HCT116 (cell line): Measurements from ENCODE around the gene CYP4A22. TPM values are rescaled to one million over a fixed set of nuclear protein-coding genes. Genes with fewer than 3 reads are reported as not detected.

Experiments
- ATAC-seq: fragments of 200-7000 bp; cut with Tn5 transposase; 2 replicates; pipeline ENCODE4 v1.9.1; 2020; ENCODE audit warnings: mild to moderate bottlenecking, moderate library complexity
- BruUV-seq: library from RNA; stranded (reverse); fragments of 400-500 nt; replicated peaks from 2 replicates; lab custom pipeline; 2021; lab: Mats Ljungman, UMichigan
- CTCF ChIA-PET: fragments of 300-600 bp; sonication (Branson Sonifier 250); formaldehyde crosslinking; loops from one replicate; lab custom pipeline; 2021; ENCODE audit warnings: antibody characterized with exemption; lab: Charles Lee
- POLR2A ChIA-PET: fragments of 300-600, 350-600 bp; sonication (Branson Sonifier 250); formaldehyde crosslinking; loops from one replicate; lab custom pipeline; 2021; ENCODE audit warnings: antibody characterized with exemption; lab: Charles Lee
- RAD21 ChIA-PET, 2 experiments: fragments of 300-600 bp; sonication (Branson Sonifier 250); formaldehyde crosslinking; loops; one replicate each; lab custom pipeline; 2023; ENCODE audit warnings: low total read pairs in 2 of 2; ENCODE audit not compliant: uncharacterized antibody in 2 of 2, unreplicated experiment in 2 of 2, low non-redundant PET in 1 of 2; lab: Charles Lee
- DNase-seq: peaks from one replicate; pipeline ENCODE4 v3.0.0-alpha.2; 2010; ENCODE audit warnings: low read depth, low spot score
- H2AFZ ChIP-seq: fragments of 200-600 bp; shearing (Covaris generic), sonication (generic); 2 replicates; pipeline ENCODE4 v1.6.1; 2017; ENCODE audit warnings: low read depth, mixed run types, mixed read lengths, antibody characterized with exemption, low read length; ENCODE audit not compliant: poor library complexity, severe bottlenecking
- H3K27ac ChIP-seq: 2 replicates; pipeline ENCODE4 v1.5.1; 2012; ENCODE audit warnings: low read depth, low read length
- H3K27me3 ChIP-seq: fragments of 200-600 bp; sonication (generic); 2 replicates; pipeline ENCODE4 v1.6.1; 2016; ENCODE audit warnings: mixed run types, low read length, mixed read lengths; ENCODE audit not compliant: insufficient read depth
- H3K36me3 ChIP-seq, 2 experiments: fragments of 200-500 bp in 1 of 2; fragments of 200-600 bp in 1 of 2; sonication (Bioruptor generic) in 1 of 2; sonication (generic) in 1 of 2; 2 replicates each; pipeline versions ENCODE4 v1.5.1 to v1.6.1; 2014 to 2016; ENCODE audit warnings: low read length in 2 of 2, inconsistent platforms in 1 of 2, mixed read lengths in 1 of 2, mixed run types in 1 of 2; ENCODE audit not compliant: insufficient read depth in 2 of 2, control insufficient read depth in 1 of 2
- H3K4me1 ChIP-seq, 2 experiments: fragments of 200-600 bp in 1 of 2; sonication (generic) in 1 of 2; 2 replicates each; pipeline versions ENCODE4 v1.5.1 to v1.6.1; 2012 to 2017; ENCODE audit warnings: low read length in 2 of 2, inconsistent platforms in 1 of 2, mild to moderate bottlenecking in 1 of 2, mixed read lengths in 1 of 2, mixed run types in 1 of 2, moderate library complexity in 1 of 2; ENCODE audit not compliant: insufficient read depth in 2 of 2, control insufficient read depth in 1 of 2
- H3K4me2 ChIP-seq: fragments of 200-600 bp; sonication (generic); 2 replicates; pipeline ENCODE4 v1.6.1; 2017; ENCODE audit warnings: mixed run types, low read length, mixed read lengths
- H3K4me3 ChIP-seq, 2 experiments: fragments of 200-600 bp in 1 of 2; sonication (generic) in 1 of 2; replicated peaks in 1 of 2; 2 replicates each; pipeline ENCODE4 v1.5.1; 2011 to 2016; ENCODE audit warnings: low read length in 2 of 2, control low read depth in 1 of 2, low read depth in 1 of 2, mild to moderate bottlenecking in 1 of 2, mixed read lengths in 1 of 2, mixed run types in 1 of 2
- H3K79me2 ChIP-seq: fragments of 200-600 bp; sonication (generic); 2 replicates; pipeline ENCODE4 v1.6.1; 2017; ENCODE audit warnings: mild to moderate bottlenecking, mixed run types, low read length, moderate library complexity, mixed read lengths; ENCODE audit not compliant: insufficient read depth
- H3K9ac ChIP-seq: fragments of 200-600 bp; sonication (generic); 2 replicates; pipeline ENCODE4 v1.6.1; 2016; ENCODE audit warnings: low read length, mixed read lengths
- H3K9me2 ChIP-seq: fragments of 200-600 bp; sonication (generic), shearing (Covaris generic); 2 replicates; pipeline ENCODE4 v1.6.1; 2017; ENCODE audit warnings: mixed run types, mild to moderate bottlenecking, moderate library complexity; ENCODE audit not compliant: insufficient read depth
- H3K9me3 ChIP-seq, 2 experiments: fragments of 200-500 bp in 1 of 2; fragments of 200-600 bp in 1 of 2; sonication (Bioruptor generic) in 1 of 2; sonication (generic) in 1 of 2; 2 replicates each; pipeline ENCODE4 v1.6.1; 2014 to 2017; ENCODE audit warnings: low read length in 2 of 2, mixed read lengths in 2 of 2, inconsistent platforms in 1 of 2, low read depth in 1 of 2, mild to moderate bottlenecking in 1 of 2, mixed run types in 1 of 2, moderate library complexity in 1 of 2; ENCODE audit not compliant: control insufficient read depth in 1 of 2, insufficient read depth in 1 of 2
- H4K20me1 ChIP-seq: fragments of 200-600 bp; sonication (generic), shearing (Covaris generic); 2 replicates; pipeline ENCODE4 v1.6.1; 2017; ENCODE audit warnings: mixed run types, mild to moderate bottlenecking, moderate library complexity; ENCODE audit not compliant: insufficient read depth
- CBX3 ChIP-seq: IDR thresholded peaks from 2 replicates; pipeline ENCODE4 v1.6.1; 2012; ENCODE audit warnings: low read depth
- EGR1 ChIP-seq: IDR thresholded peaks from 2 replicates; pipeline ENCODE4 v1.6.1; 2012; ENCODE audit warnings: low read depth
- ELF1 ChIP-seq: IDR thresholded peaks from 2 replicates; pipeline ENCODE4 v1.6.1; 2012; ENCODE audit warnings: low read depth, borderline replicate concordance
- EZH2 ChIP-seq: fragments of 200-600 bp; sonication (generic); IDR thresholded peaks from 2 replicates; pipeline ENCODE4 v1.6.1; 2017; ENCODE audit warnings: antibody characterized with exemption, mixed run types
- EZH2phosphoT487 ChIP-seq: fragments of 200-600 bp; IDR thresholded peaks from 2 replicates; pipeline ENCODE4 v1.6.1; 2018; ENCODE audit warnings: antibody characterized with exemption, borderline replicate concordance
- FOSL1 ChIP-seq: IDR thresholded peaks from 2 replicates; pipeline ENCODE4 v1.6.1; 2012; ENCODE audit warnings: low read depth
- POLR2AphosphoS5 ChIP-seq: IDR thresholded peaks from 2 replicates; pipeline ENCODE4 v1.6.1; 2011; ENCODE audit warnings: mild to moderate bottlenecking, low read depth, low read length, moderate library complexity
- RAD21 ChIP-seq: IDR thresholded peaks from 2 replicates; pipeline ENCODE4 v1.6.1; 2012; ENCODE audit warnings: low read depth, mild to moderate bottlenecking
- SRF ChIP-seq: IDR thresholded peaks from 2 replicates; pipeline ENCODE4 v1.6.1; 2012; ENCODE audit warnings: low read depth
- ZFX ChIP-seq: fragments of 450-650 bp; IDR thresholded peaks from 2 replicates; pipeline ENCODE4 v1.6.1; 2017
- intact Hi-C: fragments of 100-400 bp; cut with micrococcal nuclease; formaldehyde crosslinking; loops from 2 replicates; pipeline ENCODE4 v1.10.0; 2022
- total RNA-seq: library from RNA; stranded (reverse); gene quantifications from one replicate; pipeline ENCODE4 v1.2.1, GENCODE V29; 2021; ENCODE audit not compliant: unreplicated experiment
- TF ChIP-seq, protein P1 (sequence below): IDR thresholded peaks from 2 replicates; pipeline ENCODE4 v1.6.1; 2011; ENCODE audit warnings: mild to moderate bottlenecking, low read length, moderate library complexity; ENCODE audit not compliant: insufficient replicate concordance; ENCODE audit errors: extremely low read depth
- TF ChIP-seq, protein P2 (sequence below): IDR thresholded peaks from 2 replicates; pipeline ENCODE4 v1.6.1; 2012

CYP4A22 gene
- total RNA-seq, 1 experiment from 2014 or later, result not detected

DNA sequence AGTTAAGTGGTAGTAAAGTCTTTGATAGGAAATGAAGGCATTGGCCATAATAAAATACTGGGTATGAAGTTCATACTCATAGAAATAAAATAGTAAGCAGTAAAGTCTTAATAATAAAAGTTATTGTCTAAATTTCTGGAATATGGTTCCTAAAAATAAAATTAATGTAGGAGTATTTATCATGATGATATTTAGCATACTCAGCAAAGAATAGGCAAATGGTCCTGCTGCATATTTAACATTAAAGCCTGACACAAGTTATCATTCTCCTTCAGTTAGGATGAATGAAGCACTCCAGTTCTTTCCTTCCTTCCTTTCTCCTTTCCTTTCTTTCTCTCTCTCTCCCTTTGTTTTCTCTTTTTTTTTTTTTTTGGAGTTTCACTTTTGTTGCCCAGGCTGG is 27.3 kb downstream of the CYP4A22 start:
- no peak overlapping the region for H3K4me3 ChIP-seq
- H3K79me2 ChIP-seq, result no peaks in the 10 kb centered on the region
- no peaks in the 10 kb centered on the region for H3K27me3 ChIP-seq
- no peak for ATAC-seq
- no peaks in the 10 kb centered on the region for H3K4me1 ChIP-seq
- RAD21 ChIA-PET, result no interaction called here
- no peaks in the 10 kb centered on the region for H4K20me1 ChIP-seq
- intact Hi-C loops, result no loop called here
- H3K9me3 ChIP-seq, result no peaks in the 10 kb centered on the region
- BruUV-seq, result no TSS peak
- no peak overlapping the region for H2AFZ ChIP-seq
- no peaks in the 10 kb centered on the region for H3K9me2 ChIP-seq
- no peak for DNase-seq
- no peak for TF ChIP-seq EZH2
- no peak for TF ChIP-seq ZFX
- no peak for TF ChIP-seq SRF
- no peak for TF ChIP-seq FOSL1
- TF ChIP-seq, protein P1, sequence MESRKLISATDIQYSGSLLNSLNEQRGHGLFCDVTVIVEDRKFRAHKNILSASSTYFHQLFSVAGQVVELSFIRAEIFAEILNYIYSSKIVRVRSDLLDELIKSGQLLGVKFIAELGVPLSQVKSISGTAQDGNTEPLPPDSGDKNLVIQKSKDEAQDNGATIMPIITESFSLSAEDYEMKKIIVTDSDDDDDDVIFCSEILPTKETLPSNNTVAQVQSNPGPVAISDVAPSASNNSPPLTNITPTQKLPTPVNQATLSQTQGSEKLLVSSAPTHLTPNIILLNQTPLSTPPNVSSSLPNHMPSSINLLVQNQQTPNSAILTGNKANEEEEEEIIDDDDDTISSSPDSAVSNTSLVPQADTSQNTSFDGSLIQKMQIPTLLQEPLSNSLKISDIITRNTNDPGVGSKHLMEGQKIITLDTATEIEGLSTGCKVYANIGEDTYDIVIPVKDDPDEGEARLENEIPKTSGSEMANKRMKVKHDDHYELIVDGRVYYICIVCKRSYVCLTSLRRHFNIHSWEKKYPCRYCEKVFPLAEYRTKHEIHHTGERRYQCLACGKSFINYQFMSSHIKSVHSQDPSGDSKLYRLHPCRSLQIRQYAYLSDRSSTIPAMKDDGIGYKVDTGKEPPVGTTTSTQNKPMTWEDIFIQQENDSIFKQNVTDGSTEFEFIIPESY, result no peak
- TF ChIP-seq EGR1, result no peak
- TF ChIP-seq EZH2phosphoT487, result no peak
- no peak for TF ChIP-seq ELF1
- TF ChIP-seq RAD21, result no peak
- TF ChIP-seq, protein P2, sequence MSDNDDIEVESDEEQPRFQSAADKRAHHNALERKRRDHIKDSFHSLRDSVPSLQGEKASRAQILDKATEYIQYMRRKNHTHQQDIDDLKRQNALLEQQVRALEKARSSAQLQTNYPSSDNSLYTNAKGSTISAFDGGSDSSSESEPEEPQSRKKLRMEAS, result no peak
- no peak for TF ChIP-seq POLR2AphosphoS5
- no peak for TF ChIP-seq CBX3
- TF ChIP-seq, all 23 proteins: peak for 0
- H3K27ac ChIP-seq, result no peak overlapping the region
- H3K4me2 ChIP-seq, result no peak overlapping the region
- H3K36me3 ChIP-seq, result no peaks in the 10 kb centered on the region
- CTCF ChIA-PET, result no interaction called here
- H3K9ac ChIP-seq, result no peak overlapping the region
- POLR2A ChIA-PET, result no interaction called here
